GM23338 (cell line): ENCODE data around the gene TENM3.

ENCODE experiments used
- EZH2 ChIP-seq: fragments of 200-600 bp; sonication (generic); IDR thresholded peaks from one replicate; pipeline ENCODE4 v1.8.0; 2017; ENCODE audit warnings: antibody characterized with exemption, mild to moderate bottlenecking, low read depth; ENCODE audit not compliant: unreplicated experiment
- EZH2phosphoT487 ChIP-seq: fragments of 200-600 bp; sonication (generic); IDR thresholded peaks from one replicate; pipeline ENCODE4 v1.8.1; 2018; ENCODE audit warnings: antibody characterized with exemption; ENCODE audit not compliant: unreplicated experiment
- POLR2AphosphoS5 ChIP-seq: IDR thresholded peaks from 2 replicates; pipeline ENCODE4 v1.6.1; 2016; ENCODE audit warnings: antibody characterized with exemption, low read depth
- TF ChIP-seq, protein P1 (sequence below), 2 experiments: fragments of 200-600 bp in 1 of 2; sonication (generic) in 1 of 2; conservative IDR thresholded peaks; 2 replicates each; pipeline versions ENCODE4 v1.5.1 to v1.6.1; 2016 to 2017; ENCODE audit warnings: antibody characterized with exemption in 2 of 2, low read depth in 2 of 2, mild to moderate bottlenecking in 2 of 2, moderate library complexity in 1 of 2
- TF ChIP-seq, protein P2 (sequence below): IDR thresholded peaks from one replicate; pipeline ENCODE4 v1.6.1; 2018; ENCODE audit warnings: antibody characterized with exemption; ENCODE audit not compliant: unreplicated experiment

DNA sequence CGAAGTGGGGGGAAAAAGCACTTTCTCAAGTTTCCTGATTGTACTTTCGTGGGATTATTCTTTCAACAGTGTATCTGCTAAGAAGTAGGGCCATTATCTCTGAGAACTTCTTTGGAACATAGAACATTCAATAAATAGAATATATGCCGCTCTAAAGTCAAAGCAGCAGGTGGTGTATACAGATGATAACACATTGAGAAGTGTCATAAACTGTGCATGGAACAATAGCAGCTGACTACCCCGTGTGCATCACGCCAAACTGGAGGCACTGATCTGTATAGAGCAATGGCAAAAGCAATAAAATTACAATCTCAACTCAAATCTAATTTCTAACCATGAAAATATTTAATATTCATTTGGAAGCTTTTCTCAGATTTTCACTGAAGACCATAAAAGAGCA, 498.7 kb downstream of the TENM3 start:
- TF ChIP-seq, protein P1, sequence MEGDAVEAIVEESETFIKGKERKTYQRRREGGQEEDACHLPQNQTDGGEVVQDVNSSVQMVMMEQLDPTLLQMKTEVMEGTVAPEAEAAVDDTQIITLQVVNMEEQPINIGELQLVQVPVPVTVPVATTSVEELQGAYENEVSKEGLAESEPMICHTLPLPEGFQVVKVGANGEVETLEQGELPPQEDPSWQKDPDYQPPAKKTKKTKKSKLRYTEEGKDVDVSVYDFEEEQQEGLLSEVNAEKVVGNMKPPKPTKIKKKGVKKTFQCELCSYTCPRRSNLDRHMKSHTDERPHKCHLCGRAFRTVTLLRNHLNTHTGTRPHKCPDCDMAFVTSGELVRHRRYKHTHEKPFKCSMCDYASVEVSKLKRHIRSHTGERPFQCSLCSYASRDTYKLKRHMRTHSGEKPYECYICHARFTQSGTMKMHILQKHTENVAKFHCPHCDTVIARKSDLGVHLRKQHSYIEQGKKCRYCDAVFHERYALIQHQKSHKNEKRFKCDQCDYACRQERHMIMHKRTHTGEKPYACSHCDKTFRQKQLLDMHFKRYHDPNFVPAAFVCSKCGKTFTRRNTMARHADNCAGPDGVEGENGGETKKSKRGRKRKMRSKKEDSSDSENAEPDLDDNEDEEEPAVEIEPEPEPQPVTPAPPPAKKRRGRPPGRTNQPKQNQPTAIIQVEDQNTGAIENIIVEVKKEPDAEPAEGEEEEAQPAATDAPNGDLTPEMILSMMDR (conservative IDR thresholded peaks at IDR 0.05; ENCODE audit: low read depth in 2 of 2) = no peak
- TF ChIP-seq EZH2 = no peak
- no peak for TF ChIP-seq EZH2phosphoT487
- no peak for TF ChIP-seq POLR2AphosphoS5
- TF ChIP-seq, protein P2, sequence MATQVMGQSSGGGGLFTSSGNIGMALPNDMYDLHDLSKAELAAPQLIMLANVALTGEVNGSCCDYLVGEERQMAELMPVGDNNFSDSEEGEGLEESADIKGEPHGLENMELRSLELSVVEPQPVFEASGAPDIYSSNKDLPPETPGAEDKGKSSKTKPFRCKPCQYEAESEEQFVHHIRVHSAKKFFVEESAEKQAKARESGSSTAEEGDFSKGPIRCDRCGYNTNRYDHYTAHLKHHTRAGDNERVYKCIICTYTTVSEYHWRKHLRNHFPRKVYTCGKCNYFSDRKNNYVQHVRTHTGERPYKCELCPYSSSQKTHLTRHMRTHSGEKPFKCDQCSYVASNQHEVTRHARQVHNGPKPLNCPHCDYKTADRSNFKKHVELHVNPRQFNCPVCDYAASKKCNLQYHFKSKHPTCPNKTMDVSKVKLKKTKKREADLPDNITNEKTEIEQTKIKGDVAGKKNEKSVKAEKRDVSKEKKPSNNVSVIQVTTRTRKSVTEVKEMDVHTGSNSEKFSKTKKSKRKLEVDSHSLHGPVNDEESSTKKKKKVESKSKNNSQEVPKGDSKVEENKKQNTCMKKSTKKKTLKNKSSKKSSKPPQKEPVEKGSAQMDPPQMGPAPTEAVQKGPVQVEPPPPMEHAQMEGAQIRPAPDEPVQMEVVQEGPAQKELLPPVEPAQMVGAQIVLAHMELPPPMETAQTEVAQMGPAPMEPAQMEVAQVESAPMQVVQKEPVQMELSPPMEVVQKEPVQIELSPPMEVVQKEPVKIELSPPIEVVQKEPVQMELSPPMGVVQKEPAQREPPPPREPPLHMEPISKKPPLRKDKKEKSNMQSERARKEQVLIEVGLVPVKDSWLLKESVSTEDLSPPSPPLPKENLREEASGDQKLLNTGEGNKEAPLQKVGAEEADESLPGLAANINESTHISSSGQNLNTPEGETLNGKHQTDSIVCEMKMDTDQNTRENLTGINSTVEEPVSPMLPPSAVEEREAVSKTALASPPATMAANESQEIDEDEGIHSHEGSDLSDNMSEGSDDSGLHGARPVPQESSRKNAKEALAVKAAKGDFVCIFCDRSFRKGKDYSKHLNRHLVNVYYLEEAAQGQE = no peak
